Measurements from ENCODE around the gene ALG11. TPM values are rescaled to one million over a fixed set of nuclear protein-coding genes. Genes with fewer than 3 reads are reported as not detected.

ALG11 gene
- total and polyA plus RNA-seq, 2 donors (not counting 1 experiment from before 2014, with no cell fraction given): 18.7 to 21.8 TPM

DNA sequence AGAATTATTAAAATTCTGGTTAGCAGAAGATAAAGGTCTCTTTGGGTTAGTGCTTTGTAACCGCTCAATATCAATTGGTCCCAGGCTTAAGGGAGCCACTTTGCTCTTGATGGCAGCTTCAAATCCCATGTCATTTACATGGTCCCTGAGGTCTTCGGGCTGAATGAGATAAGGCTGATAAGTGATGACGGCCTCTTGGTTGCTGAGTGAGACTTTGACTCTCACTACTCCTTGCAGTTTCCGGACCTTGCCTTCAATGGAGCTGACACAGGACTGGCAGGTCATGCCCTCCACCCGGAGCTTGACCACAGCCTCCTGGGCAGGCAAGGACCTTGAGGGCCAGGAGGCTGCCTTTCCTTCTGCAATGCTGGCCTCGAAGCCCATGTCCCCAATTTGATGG is 37.7 kb upstream of the ALG11 start:
- H3K4me1 ChIP-seq (ENCODE audit: control insufficient read depth, extremely low read depth, insufficient read depth, low read length): no peaks in the 10 kb centered on the region
- DNase-seq (ENCODE audit: low read depth in 2 of 2): no peak
- H3K27ac ChIP-seq (ENCODE audit: insufficient read depth, low read length): no peak overlapping the region
- no peaks in the 10 kb centered on the region for H3K79me2 ChIP-seq (ENCODE audit: control insufficient read depth, insufficient read depth, low read length)
- no peak overlapping the region for H2AFZ ChIP-seq (ENCODE audit: low read length)
- no peak overlapping the region for H3K9ac ChIP-seq (ENCODE audit: insufficient read depth, low read length)
- no peaks in the 10 kb centered on the region for H3K9me3 ChIP-seq (ENCODE audit: control insufficient read depth, insufficient read depth, low read depth, low read length)
- no peak overlapping the region for H3K4me3 ChIP-seq (replicated peaks in 1 of 4; ENCODE audit: control extremely low read depth in 1 of 4, insufficient read depth in 1 of 4, low read depth in 3 of 4, low read length in 4 of 4)
- H3K36me3 ChIP-seq (ENCODE audit: control insufficient read depth, insufficient read depth, low read length): no peaks in the 10 kb centered on the region
- no peak overlapping the region for H3K4me2 ChIP-seq (ENCODE audit: extremely low read depth, insufficient read depth, low read length)
- no peak for TF ChIP-seq EZH2 (IDR thresholded peaks at IDR 0.05; ENCODE audit: low read length, missing control alignments)
- TF ChIP-seq, protein P1, sequence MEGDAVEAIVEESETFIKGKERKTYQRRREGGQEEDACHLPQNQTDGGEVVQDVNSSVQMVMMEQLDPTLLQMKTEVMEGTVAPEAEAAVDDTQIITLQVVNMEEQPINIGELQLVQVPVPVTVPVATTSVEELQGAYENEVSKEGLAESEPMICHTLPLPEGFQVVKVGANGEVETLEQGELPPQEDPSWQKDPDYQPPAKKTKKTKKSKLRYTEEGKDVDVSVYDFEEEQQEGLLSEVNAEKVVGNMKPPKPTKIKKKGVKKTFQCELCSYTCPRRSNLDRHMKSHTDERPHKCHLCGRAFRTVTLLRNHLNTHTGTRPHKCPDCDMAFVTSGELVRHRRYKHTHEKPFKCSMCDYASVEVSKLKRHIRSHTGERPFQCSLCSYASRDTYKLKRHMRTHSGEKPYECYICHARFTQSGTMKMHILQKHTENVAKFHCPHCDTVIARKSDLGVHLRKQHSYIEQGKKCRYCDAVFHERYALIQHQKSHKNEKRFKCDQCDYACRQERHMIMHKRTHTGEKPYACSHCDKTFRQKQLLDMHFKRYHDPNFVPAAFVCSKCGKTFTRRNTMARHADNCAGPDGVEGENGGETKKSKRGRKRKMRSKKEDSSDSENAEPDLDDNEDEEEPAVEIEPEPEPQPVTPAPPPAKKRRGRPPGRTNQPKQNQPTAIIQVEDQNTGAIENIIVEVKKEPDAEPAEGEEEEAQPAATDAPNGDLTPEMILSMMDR (conservative IDR thresholded peaks at IDR 0.05 in 1 of 2, IDR thresholded peaks at IDR 0.05 in 1 of 2; ENCODE audit: low read depth in 1 of 2, low read length in 2 of 2): no peak
- no peaks in the 10 kb centered on the region for H4K20me1 ChIP-seq (ENCODE audit: control insufficient read depth, extremely low read depth, insufficient read depth, low read length)
- no peaks in the 10 kb centered on the region for H3K27me3 ChIP-seq (ENCODE audit: control insufficient read depth, insufficient read depth, low read length)

DNA sequence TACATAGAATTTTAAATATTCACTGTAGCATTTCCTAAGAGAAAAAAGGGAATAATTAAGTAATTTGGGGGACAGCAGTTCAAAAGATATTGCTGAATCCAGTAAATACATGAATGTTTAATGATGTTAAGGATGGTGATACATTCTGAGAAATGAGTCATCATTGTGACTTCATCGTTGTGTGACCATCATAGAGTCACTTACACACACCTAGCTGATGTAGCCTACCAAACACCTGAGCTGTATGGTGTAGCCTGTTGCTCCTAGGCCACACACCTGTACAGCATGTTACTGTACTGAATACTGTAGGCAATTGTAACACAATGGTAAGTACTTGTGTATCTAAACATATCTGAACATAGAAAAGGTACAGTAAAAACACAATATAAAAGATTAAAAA is 35.8 kb upstream of the ALG11 start:
- Histone ChIP-seq H3K4me2 (ENCODE audit: extremely low read depth, insufficient read depth, low read length) (no peak overlapping the region), H3K27ac (ENCODE audit: insufficient read depth, low read length) (no peak overlapping the region), H2AFZ (ENCODE audit: low read length) (no peak overlapping the region), H3K4me1 (ENCODE audit: control insufficient read depth, extremely low read depth, insufficient read depth, low read length) (no peaks in the 10 kb centered on the region), H3K79me2 (ENCODE audit: control insufficient read depth, insufficient read depth, low read length) (no peaks in the 10 kb centered on the region), H4K20me1 (ENCODE audit: control insufficient read depth, extremely low read depth, insufficient read depth, low read length) (no peaks in the 10 kb centered on the region), H3K4me3 (replicated peaks in 1 of 4; ENCODE audit: control extremely low read depth in 1 of 4, insufficient read depth in 1 of 4, low read depth in 3 of 4, low read length in 4 of 4) (no peak overlapping the region), H3K36me3 (ENCODE audit: control insufficient read depth, insufficient read depth, low read length) (no peaks in the 10 kb centered on the region), H3K9ac (ENCODE audit: insufficient read depth, low read length) (no peak overlapping the region), H3K9me3 (ENCODE audit: control insufficient read depth, insufficient read depth, low read depth, low read length) (no peaks in the 10 kb centered on the region), H3K27me3 (ENCODE audit: control insufficient read depth, insufficient read depth, low read length) (no peaks in the 10 kb centered on the region)
- DNase-seq (ENCODE audit: low read depth in 2 of 2): no peak
- TF ChIP-seq, protein P1 (conservative IDR thresholded peaks at IDR 0.05 in 1 of 2, IDR thresholded peaks at IDR 0.05 in 1 of 2; ENCODE audit: low read depth in 1 of 2, low read length in 2 of 2): no peak
- no peak for TF ChIP-seq EZH2 (IDR thresholded peaks at IDR 0.05; ENCODE audit: low read length, missing control alignments)

DNA sequence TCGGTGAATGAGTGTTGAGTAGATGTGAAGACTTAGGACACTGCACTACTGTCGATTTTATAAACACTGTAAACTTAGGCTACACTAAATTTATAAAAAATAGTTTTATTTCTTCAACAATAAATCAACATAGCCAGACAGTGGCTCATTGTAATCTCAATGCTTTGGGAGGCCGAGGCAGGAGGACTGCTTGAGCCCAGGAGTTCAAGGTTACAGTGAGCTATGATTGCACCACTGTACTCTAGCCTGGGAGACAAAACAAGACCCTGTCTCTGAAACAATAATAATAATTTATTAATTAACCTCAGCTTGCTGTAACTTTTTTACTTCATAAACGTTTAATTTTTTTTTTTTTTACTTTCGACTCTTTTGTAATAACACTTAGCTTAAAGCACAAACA is 35.3 kb upstream of the ALG11 start:
- H3K36me3 ChIP-seq (ENCODE audit: control insufficient read depth, insufficient read depth, low read length): no peaks in the 10 kb centered on the region
- H3K4me2 ChIP-seq (ENCODE audit: extremely low read depth, insufficient read depth, low read length): no peak overlapping the region
- no peaks in the 10 kb centered on the region for H3K4me1 ChIP-seq (ENCODE audit: control insufficient read depth, extremely low read depth, insufficient read depth, low read length)
- H3K79me2 ChIP-seq (ENCODE audit: control insufficient read depth, insufficient read depth, low read length): no peaks in the 10 kb centered on the region
- H2AFZ ChIP-seq (ENCODE audit: low read length): no peak overlapping the region
- DNase-seq (ENCODE audit: low read depth in 2 of 2): no peak
- H3K9me3 ChIP-seq (ENCODE audit: control insufficient read depth, insufficient read depth, low read depth, low read length): no peaks in the 10 kb centered on the region
- H3K27ac ChIP-seq (ENCODE audit: insufficient read depth, low read length): no peak overlapping the region
- H4K20me1 ChIP-seq (ENCODE audit: control insufficient read depth, extremely low read depth, insufficient read depth, low read length): no peaks in the 10 kb centered on the region
- no peak overlapping the region for H3K9ac ChIP-seq (ENCODE audit: insufficient read depth, low read length)
- no peaks in the 10 kb centered on the region for H3K27me3 ChIP-seq (ENCODE audit: control insufficient read depth, insufficient read depth, low read length)
- TF ChIP-seq, protein P1 (conservative IDR thresholded peaks at IDR 0.05 in 1 of 2, IDR thresholded peaks at IDR 0.05 in 1 of 2; ENCODE audit: low read depth in 1 of 2, low read length in 2 of 2): no peak
- TF ChIP-seq EZH2 (IDR thresholded peaks at IDR 0.05; ENCODE audit: low read length, missing control alignments): no peak
- no peak overlapping the region for H3K4me3 ChIP-seq (replicated peaks in 1 of 4; ENCODE audit: control extremely low read depth in 1 of 4, insufficient read depth in 1 of 4, low read depth in 3 of 4, low read length in 4 of 4)
